Brain microvascular endothelial cell (primary cell): ENCODE results near the gene FAM222A.

Experiments used
- DNase-seq: peaks from one replicate; pipeline ENCODE4 v3.0.0-alpha.2; 2020
- H3K27ac ChIP-seq: fragments of 250-450 bp; sonication (Bioruptor Pico); 2 replicates; pipeline ENCODE4 v1.5.1; 2020; ENCODE audit warnings: mild to moderate bottlenecking, moderate library complexity
- H3K27me3 ChIP-seq: fragments of 250-450 bp; sonication (Bioruptor Pico); replicated peaks from 2 replicates; pipeline ENCODE4 v1.5.1; 2020; ENCODE audit warnings: mild to moderate bottlenecking
- H3K36me3 ChIP-seq: fragments of 250-450 bp; sonication (Bioruptor Pico); replicated peaks from 2 replicates; pipeline ENCODE4 v1.5.1; 2020; ENCODE audit warnings: mild to moderate bottlenecking
- H3K4me3 ChIP-seq: 2 replicates; pipeline ENCODE4 v1.5.1; 2011; ENCODE audit warnings: low read depth, mild to moderate bottlenecking, control low read depth, low read length, moderate library complexity
- CTCF ChIP-seq: IDR thresholded peaks from 2 replicates; pipeline ENCODE4 v1.5.1; 2011; ENCODE audit warnings: low read depth, mild to moderate bottlenecking, moderate library complexity, low read length, control low read depth, inconsistent platforms; ENCODE audit errors: missing control alignments
- in situ Hi-C: cut with HindIII; loops from 2 replicates; pipeline ENCODE4 v1.10.0; 2017; ENCODE audit warnings: low sequenced_read_pairs, low pct_ligation_motif_present

Gene FAM222A

DNA sequence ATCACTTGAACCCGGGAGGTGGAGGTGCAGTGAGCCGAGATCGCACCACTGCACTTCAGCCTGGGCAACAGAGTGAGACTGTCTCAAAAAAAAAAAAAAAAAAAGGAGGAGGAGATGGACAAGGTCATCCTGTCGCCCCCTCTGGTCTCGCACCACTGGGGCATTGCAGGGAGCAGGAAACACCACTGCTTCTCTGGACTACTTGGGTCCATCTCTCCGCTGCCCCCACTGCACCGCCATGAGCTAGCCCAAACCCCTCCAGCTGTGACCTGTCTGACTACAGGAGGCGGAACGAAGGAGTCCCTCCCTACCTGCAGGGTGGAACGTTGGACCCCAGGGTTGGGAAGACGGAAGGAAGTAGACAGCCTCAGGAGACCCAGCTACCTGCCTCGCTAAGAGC is 18.2 kb upstream of the FAM222A start:
- TF ChIP-seq CTCF = no peak
- DNase-seq = no peak
- Histone ChIP-seq H3K27me3 (peaks cover 3% of the 10 kb centered on the region), H3K36me3 (no peaks in the 10 kb centered on the region), H3K27ac (no peak overlapping the region), H3K4me3 (no peak overlapping the region)
- in situ Hi-C loops = no loop called here

DNA sequence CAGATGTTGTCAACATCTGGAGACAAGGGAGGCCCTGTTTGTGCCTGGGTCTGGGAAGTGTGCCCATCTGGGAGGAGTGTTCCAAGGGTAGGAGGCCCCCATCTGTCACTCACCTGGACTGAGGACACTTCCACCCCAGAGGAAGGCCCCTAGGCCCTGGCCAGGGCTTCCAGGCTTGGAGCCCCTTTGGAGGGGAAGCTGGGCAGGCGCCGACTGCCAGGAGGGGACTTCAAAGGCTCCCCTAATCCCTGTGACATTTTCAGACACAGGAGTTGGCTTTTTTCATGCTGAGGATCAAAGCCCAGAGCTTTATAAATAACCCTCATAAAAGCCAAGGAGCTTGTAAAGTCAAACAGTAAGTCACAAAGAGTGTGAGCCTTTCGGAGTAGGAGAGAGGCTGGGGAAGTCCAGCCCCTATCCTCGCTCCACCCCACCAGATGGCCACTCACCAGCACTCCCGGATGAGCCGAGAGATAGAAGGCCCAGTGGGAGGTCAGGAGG is 17.6 kb upstream of the FAM222A start:
- Histone ChIP-seq H3K27me3 (peaks cover 3% of the 10 kb centered on the region), H3K4me3 (no peak overlapping the region), H3K27ac (no peak overlapping the region), H3K36me3 (no peaks in the 10 kb centered on the region)
- in situ Hi-C loops = no loop called here
- no peak for DNase-seq
- no peak for TF ChIP-seq CTCF

DNA sequence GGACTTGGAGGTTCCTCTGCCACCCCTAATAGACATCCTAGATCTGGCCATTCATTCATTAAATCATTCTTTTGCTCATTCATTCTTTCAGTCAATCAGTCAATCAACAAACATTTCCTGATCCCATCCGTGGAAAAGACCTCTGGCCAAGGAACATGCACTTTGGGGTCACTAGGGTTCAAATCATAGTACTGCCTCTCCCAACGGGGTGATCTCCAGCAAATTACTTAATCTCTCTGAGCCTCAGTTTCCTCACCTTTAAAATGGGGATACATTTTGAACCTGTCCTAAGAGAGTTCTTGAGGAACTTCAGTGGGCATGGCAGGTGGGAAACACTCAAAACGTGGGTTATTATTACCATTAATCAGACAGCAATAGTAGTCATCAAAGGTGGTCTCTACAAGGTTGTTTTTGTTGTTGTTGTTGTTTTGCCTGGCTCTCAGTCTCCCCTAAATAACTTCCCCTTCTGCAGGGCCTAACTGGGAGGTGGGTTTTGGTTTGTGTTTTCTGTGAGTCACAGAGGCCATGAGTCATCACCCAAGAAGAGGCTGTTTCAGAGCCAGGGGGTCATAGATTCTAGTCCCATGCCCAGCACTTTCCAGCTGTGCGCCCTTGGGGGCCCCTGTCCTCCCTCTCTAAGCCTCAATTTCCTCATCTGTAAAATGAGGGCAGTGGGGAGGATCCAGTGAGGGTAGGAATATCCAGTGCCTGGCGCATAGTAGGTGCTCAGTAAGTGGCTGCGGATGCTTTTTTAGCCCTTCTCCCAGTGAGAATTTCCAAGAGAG is 16.9 kb upstream of the FAM222A start:
- no peak for TF ChIP-seq CTCF
- H3K27ac ChIP-seq = no peak overlapping the region
- H3K4me3 ChIP-seq = no peak overlapping the region
- in situ Hi-C loops = no loop called here
- peaks cover 3% of the 10 kb centered on the region for H3K27me3 ChIP-seq
- H3K36me3 ChIP-seq = no peaks in the 10 kb centered on the region
- peak; percentile 42 for DNase-seq

DNA sequence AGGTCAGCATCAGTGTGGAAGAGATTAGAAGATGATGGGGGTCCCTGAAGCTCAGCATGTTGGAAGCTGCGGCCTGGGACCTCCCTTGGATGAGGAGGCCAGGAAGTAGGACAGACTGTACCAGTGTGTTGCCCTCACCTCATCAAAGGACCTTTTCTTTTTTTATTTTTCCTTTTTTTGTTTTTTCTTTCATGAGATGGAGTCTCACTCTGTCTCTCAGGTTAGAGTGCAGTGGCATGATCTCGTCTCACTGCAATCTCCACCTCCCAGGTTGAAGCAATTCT is 16.4 kb upstream of the FAM222A start:
- Histone ChIP-seq H3K27ac (no peak overlapping the region), H3K27me3 (peaks cover 3% of the 10 kb centered on the region), H3K36me3 (no peaks in the 10 kb centered on the region), H3K4me3 (no peak overlapping the region)
- no peak for DNase-seq
- in situ Hi-C loops = no loop called here
- TF ChIP-seq CTCF = no peak

- H3K36me3 ChIP-seq = no peaks in the 10 kb centered on the region
- no peak overlapping the region for H3K4me3 ChIP-seq
- no peaks in the 10 kb centered on the region for H3K27me3 ChIP-seq
- TF ChIP-seq CTCF = no peak
- in situ Hi-C loops = no loop called here
- no peak overlapping the region for H3K27ac ChIP-seq
- no peak for DNase-seq
Observed at GRCh38 chr12:109697877-109698468, 15.7 kb upstream of the FAM222A start.
